T-helper 1 cell (primary cell): ENCODE data around the gene CSTPP1.

Experiments used
- DNase-seq, 5 donors: peaks; one replicate each; pipeline ENCODE4 v3.0.0-alpha.2; 2012 to 2020

CSTPP1 gene

DNA sequence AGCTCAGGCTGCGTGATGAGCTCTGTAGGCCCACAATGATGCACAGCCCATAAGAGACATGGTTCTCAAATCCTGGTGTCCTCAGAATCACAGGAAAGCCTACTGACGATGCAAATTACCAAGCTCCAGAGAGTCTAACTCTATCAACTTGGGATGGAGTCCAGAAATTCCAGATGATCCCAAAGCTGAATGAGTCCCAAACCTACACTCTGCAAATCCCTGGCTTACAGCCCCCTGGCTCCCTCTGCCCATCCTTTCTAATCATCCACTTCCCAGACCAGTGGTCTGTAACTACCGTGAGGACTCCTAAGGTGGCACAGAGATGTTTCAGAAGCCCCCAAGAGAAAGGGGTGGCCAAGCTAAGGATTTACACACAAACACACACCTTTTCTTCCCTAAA lies 226.6 kb downstream of the CSTPP1 start:
- no peak for DNase-seq

DNA sequence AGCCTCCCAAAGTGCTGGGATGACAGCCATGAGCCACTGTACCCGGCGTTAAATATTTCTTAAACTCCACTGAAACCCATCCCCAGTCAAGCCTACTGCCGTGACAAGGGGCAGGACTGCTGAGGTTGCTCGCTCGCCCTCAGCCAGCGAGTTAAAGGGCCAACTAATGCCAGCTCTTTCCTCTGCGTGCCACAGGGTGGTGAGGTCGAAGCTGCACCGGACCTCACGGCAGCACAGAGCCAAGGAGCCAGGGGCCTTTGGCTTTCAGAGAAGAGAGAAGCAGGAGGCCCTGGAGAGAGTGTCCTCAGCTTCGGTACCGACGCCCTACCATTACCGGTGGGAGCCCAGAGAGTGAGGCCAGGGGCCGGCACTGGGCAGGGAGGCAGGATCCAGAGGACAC lies 227.3 kb downstream of the CSTPP1 start:
- no peak for DNase-seq

GRCh38 chr11:47164321-47164720 lies 227.8 kb downstream of the CSTPP1 start:
- no peak for DNase-seq

DNA sequence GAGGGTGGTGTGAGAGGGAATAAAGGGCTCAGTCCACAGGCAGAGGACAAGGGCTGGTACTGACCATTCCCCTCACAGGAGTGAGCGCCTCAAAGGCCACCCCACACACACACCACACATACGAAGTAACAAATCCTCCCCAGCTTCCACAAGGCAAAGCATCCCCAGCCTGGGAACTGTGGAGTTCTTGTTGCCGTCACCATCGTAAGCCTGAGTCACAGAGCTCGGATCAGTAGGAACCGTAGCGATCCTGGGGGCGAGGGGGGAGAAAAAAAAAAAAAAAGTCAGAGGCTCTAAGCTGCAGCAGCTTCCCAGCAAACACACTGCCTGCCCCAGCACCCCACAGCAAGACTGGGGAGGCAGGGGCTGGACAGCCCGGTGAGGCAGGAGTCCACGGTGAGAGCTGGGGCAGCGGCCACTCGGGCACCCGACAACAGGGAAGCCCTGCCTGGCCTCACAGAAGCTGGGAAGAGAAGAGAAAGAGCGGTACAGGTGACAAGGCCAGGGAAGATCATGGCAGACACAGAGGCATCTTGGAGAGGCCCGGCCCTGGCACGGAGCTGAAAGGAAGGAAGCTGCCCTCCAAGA lies 228.8 kb downstream of the CSTPP1 start:
- DNase-seq, result no peak

DNA sequence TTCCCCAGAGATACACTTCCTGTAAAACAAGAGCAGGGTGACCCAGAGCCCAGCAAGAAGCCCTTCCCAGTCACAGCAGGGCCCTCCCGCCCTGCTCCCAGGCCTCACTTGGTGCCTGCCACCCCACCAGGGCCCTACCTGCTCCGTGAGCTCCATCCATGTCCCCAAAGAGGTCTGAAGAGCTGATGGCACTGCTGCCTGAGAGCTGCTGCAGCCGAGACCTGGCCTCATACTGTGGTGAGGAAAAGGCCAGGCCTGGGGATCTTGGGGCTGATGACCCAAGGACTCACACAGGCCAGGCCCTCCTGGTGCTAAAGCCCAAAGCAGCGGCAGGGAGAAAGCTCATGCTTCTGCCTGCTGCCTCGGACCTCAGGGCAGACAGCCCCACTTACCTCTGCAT lies 229.8 kb downstream of the CSTPP1 start:
- DNase-seq, result no peak

- no peak for DNase-seq
Measured at GRCh38 chr11:47171061-47171838, 234.7 kb downstream of the CSTPP1 start.

DNA sequence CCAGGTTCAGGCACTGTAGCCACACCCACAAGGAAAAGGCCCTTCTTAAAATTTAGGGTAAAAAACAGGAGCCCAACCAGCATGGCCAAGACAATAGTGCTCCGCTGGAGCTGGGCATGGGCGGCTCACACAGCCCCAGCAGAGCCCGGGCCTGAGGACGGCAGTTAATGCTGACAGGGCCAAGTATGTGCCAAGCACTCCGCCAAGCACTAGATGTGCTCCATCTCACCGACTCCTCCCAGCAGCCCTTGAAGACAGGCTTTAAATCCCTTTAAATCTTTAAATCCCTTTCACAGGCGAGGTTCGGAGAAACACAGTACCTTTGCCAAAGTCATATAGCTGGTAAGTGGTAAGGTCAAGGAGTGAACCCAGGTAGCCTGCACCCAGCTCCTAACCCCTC lies 235.3 kb downstream of the CSTPP1 start:
- no peak for DNase-seq

GRCh38 chr11:47172740-47173336 lies 236.3 kb downstream of the CSTPP1 start:
- no peak for DNase-seq

GRCh38 chr11:47175746-47176327 lies 239.3 kb downstream of the CSTPP1 start:
- DNase-seq, result no peak

GRCh38 chr11:47176328-47177228 lies 240.0 kb downstream of the CSTPP1 start, which contains the start of gene ARFGAP2:
ARFGAP2 (minus strand) TSS chr11:47176879; CDS start chr11:47176853, 26 bp downstream.
- peak; percentile 91 to 98 (median 94) for DNase-seq

GRCh38 chr11:47177229-47177845 lies 240.8 kb downstream of the CSTPP1 start:
- peak; percentile 44 to 84 (median 66) for DNase-seq

GRCh38 chr11:47177846-47178245 lies 241.3 kb downstream of the CSTPP1 start:
- DNase-seq, result no peak

- no peak for DNase-seq
Measured at GRCh38 chr11:47178316-47178715, 241.8 kb downstream of the CSTPP1 start.

- no peak for DNase-seq
Measured at GRCh38 chr11:47178737-47179654, 242.4 kb downstream of the CSTPP1 start.

GRCh38 chr11:47179655-47179991 lies 243.1 kb downstream of the CSTPP1 start:
- DNase-seq, result peak in 1 of 5 donors; percentile 52

DNA sequence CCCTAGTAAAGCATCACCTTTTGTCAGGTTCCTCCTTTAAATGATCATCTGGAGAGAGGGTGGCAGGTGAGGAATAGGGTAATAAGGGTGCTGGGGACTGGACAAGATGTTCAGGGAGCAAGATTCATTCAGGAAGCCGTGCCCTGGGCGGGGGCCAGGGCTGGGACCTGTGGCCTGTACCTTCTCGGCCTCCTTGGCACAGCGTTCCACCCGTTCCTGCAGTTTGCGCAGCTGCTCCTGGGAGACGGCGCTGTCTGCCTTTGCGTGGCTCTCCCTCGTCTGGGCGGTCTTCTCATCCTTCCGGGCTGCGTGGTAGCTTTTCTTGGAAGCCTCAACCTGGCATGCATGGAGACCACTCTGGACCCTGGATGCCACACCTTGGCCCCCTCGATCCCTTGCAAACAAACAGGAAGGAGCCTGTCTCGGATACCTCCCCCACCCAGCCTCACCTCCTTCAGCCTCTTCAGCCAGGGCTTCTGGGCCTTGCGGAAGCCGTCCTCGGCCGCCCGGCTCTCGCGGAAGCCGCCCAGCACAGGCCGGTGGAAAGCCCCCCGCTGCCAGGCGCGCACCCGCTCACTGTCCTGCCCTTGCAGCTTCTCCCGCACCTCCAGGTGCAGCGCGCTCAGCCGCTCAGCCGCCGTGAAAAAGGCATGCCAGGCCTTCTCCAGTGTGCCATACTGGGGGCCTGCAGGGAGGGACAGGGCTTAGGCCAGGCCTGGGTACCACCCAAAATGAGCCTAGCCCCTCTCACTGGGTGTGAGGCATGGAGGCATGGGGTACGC lies 243.6 kb downstream of the CSTPP1 start:
- DNase-seq, result no peak

DNA sequence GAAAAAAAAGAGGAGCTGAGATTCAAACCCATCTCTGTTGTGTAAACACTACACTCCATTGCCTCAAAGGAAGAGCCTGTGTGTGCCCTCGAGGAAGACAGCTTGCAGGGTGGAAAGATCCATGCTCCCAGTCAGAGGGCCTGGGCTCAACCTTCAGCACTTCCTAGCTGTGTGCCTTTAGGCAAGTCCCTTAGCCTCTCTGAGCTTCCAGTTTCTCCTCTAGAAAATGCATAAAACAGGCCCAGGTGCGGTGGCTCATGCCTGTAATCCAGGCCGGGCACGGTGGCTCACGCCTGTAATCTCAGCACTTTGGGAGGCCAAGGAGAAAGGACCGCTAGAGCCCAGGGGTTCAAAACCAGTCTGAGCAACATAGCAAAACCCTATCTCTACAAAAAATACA lies 244.7 kb downstream of the CSTPP1 start:
- no peak for DNase-seq

GRCh38 chr11:47182380-47182779 lies 245.8 kb downstream of the CSTPP1 start:
- DNase-seq, result no peak

DNA sequence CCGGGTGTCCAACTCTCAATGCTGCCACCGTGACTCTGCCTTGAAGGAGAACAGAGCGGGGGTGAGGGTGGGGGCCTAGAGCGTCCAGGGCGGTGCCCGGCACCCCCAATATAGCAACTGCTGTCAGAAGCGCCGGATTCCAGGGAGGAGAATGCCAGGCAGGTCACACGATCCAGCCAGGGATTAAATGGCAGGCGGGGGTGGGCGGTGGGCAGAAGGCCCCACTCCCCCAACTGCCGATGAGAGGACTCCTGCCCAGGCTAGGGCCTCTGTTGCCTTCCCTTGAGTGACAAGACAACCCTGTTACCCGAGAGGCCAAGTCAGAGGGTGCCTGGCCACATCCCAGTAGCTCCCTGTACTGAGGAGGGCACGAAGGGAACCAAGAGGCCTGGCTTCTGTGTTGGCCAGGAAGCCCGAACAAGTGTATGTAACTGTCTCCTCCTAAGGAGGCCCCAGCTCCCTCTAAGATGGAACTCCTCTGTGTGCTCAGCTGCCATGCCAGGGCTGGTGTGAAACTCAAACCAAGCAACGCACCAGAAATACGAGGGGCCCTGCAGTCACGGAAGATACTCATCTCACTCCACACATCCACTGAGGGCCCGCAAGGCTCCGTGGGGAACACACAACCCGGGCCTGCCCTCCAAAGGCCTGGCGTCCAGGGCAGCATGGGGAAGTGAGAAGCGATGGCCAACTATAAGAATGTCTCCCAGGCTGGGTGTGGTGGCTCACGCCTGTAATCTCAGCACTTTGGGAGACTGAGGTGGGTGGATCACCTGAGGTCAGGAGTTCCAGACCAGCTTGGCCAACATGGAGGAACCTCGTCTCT lies 246.7 kb downstream of the CSTPP1 start:
- DNase-seq, result no peak
